ENCODE data around the gene HPSE2. TPM values are rescaled to one million over a fixed set of nuclear protein-coding genes. Genes with fewer than 3 reads are reported as not detected.
A peak's percentile ranks its signal among the peaks of the same experiment; 100 is the strongest.

The HPSE2 gene
- total RNA-seq, 1 experiment from 2014 or later, result 0.05 TPM

DNA sequence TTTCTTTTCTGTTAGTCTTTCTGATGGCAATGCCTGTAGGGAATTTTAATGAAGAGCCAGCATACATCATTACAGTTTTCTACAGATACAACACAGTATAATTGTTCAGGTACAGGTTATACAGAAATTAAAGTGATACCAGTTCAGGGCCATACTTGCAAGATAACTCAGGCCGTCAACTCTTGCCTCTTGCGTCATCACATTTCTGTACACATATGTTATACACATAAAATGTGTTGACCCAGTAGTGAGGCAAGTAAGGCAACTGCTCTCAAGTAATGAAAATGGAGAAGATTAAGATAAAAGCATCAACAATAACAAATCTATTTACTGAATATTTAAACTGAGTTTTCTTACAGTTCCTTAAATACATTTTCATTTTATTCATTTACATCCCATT lies 317.8 kb downstream of the HPSE2 start:
- H4K20me1 ChIP-seq (ENCODE audit: insufficient read depth), result no peaks in the 10 kb centered on the region
- H3K9me3 ChIP-seq (ENCODE audit: control insufficient read depth in 1 of 2, insufficient read depth in 1 of 2, low read depth in 1 of 2, low read length in 2 of 2), result no peaks in the 10 kb centered on the region
- intact Hi-C loops (cut with micrococcal nuclease), result no loop called here
- BruUV-seq (replicated peaks), result no TSS peak
- no peaks in the 10 kb centered on the region for H3K79me2 ChIP-seq (ENCODE audit: insufficient read depth, low read length)
- H3K4me3 ChIP-seq (replicated peaks in 1 of 2; ENCODE audit: low read depth in 1 of 2, low read length in 2 of 2), result no peak overlapping the region
- no peak overlapping the region for H3K27ac ChIP-seq (ENCODE audit: low read depth, low read length)
- TF ChIP-seq EGR1 (IDR thresholded peaks at IDR 0.05; ENCODE audit: low read depth) (no peak), ELF1 (IDR thresholded peaks at IDR 0.05; ENCODE audit: borderline replicate concordance, low read depth) (no peak)
- RAD21 ChIA-PET (ENCODE audit: low non-redundant PET in 1 of 2, low total read pairs in 2 of 2, uncharacterized antibody in 2 of 2, unreplicated experiment in 2 of 2), result no interaction called here
- H3K36me3 ChIP-seq (ENCODE audit: control insufficient read depth in 1 of 2, insufficient read depth in 2 of 2, low read length in 2 of 2), result no peaks in the 10 kb centered on the region
- ATAC-seq, result no peak
- DNase-seq (ENCODE audit: low read depth, low spot score), result no peak
- no peak overlapping the region for H3K9ac ChIP-seq (ENCODE audit: low read length)
- H3K9me2 ChIP-seq (ENCODE audit: insufficient read depth), result no peaks in the 10 kb centered on the region
- no peak overlapping the region for H2AFZ ChIP-seq (ENCODE audit: low read depth, low read length, poor library complexity, severe bottlenecking)
- POLR2A ChIA-PET, result no interaction called here
- CTCF ChIA-PET, result no interaction called here
- no peak overlapping the region for H3K4me2 ChIP-seq (ENCODE audit: low read length)
- H3K4me1 ChIP-seq (ENCODE audit: control insufficient read depth in 1 of 2, insufficient read depth in 2 of 2, low read length in 2 of 2), result no peaks in the 10 kb centered on the region
- H3K27me3 ChIP-seq (ENCODE audit: insufficient read depth, low read length), result peaks cover 13% of the 10 kb centered on the region

DNA sequence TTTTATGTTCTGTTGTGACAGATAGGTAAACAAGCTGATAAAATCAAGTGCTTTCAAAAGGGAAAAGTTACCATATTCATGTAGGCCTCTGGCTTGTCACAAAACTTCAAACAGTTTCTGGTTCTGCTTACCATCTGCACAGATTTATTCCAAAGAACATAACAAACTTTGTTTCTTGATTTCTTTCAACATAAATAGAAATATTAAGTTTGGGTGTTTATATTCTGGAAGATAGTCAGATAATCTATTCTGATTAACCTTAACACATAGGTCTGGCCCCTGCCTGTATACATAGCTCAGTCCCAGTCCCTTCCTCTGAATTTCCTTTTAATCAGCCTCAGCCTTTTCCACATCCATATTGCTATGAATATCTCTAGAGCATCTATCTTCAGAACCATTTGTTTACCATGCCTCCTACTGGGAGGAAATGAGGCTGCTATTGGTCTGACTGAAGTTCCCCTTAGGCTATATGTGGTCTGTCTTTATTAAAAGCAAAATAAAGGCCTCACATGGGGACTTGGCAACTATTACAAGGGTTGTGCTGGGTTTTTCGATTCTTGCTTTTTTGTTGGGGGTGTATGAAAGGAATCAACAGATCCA lies 319.0 kb downstream of the HPSE2 start:
- Histone ChIP-seq H2AFZ (ENCODE audit: low read depth, low read length, poor library complexity, severe bottlenecking) (no peak overlapping the region), H3K4me2 (ENCODE audit: low read length) (no peak overlapping the region), H3K79me2 (ENCODE audit: insufficient read depth, low read length) (no peaks in the 10 kb centered on the region), H3K27me3 (ENCODE audit: insufficient read depth, low read length) (peaks cover 13% of the 10 kb centered on the region), H3K9me3 (ENCODE audit: control insufficient read depth in 1 of 2, insufficient read depth in 1 of 2, low read depth in 1 of 2, low read length in 2 of 2) (no peaks in the 10 kb centered on the region), H3K9ac (ENCODE audit: low read length) (no peak overlapping the region), H3K9me2 (ENCODE audit: insufficient read depth) (no peaks in the 10 kb centered on the region), H3K27ac (ENCODE audit: low read depth, low read length) (no peak overlapping the region), H3K4me3 (replicated peaks in 1 of 2; ENCODE audit: low read depth in 1 of 2, low read length in 2 of 2) (no peak overlapping the region), H3K4me1 (ENCODE audit: control insufficient read depth in 1 of 2, insufficient read depth in 2 of 2, low read length in 2 of 2) (no peaks in the 10 kb centered on the region), H3K36me3 (ENCODE audit: control insufficient read depth in 1 of 2, insufficient read depth in 2 of 2, low read length in 2 of 2) (no peaks in the 10 kb centered on the region), H4K20me1 (ENCODE audit: insufficient read depth) (no peaks in the 10 kb centered on the region)
- ChIA-PET POLR2A (no interaction called here), RAD21 (ENCODE audit: low non-redundant PET in 1 of 2, low total read pairs in 2 of 2, uncharacterized antibody in 2 of 2, unreplicated experiment in 2 of 2) (no interaction called here), CTCF (no interaction called here)
- TF ChIP-seq, protein P1, sequence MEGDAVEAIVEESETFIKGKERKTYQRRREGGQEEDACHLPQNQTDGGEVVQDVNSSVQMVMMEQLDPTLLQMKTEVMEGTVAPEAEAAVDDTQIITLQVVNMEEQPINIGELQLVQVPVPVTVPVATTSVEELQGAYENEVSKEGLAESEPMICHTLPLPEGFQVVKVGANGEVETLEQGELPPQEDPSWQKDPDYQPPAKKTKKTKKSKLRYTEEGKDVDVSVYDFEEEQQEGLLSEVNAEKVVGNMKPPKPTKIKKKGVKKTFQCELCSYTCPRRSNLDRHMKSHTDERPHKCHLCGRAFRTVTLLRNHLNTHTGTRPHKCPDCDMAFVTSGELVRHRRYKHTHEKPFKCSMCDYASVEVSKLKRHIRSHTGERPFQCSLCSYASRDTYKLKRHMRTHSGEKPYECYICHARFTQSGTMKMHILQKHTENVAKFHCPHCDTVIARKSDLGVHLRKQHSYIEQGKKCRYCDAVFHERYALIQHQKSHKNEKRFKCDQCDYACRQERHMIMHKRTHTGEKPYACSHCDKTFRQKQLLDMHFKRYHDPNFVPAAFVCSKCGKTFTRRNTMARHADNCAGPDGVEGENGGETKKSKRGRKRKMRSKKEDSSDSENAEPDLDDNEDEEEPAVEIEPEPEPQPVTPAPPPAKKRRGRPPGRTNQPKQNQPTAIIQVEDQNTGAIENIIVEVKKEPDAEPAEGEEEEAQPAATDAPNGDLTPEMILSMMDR (IDR thresholded peaks at IDR 0.05 in 2 of 3, conservative IDR thresholded peaks at IDR 0.05 in 1 of 3; ENCODE audit: borderline replicate concordance in 1 of 3, insufficient read depth in 1 of 3, low read depth in 2 of 3, low read length in 2 of 3), result peak in 1 of 3 experiments; percentile 3; a peak in 1 of 6 replicates
- TF ChIP-seq YY1 (IDR thresholded peaks at IDR 0.05; ENCODE audit: extremely low read depth, insufficient replicate concordance, low read depth, low read length), result no peak
- BruUV-seq (replicated peaks), result no TSS peak
- DNase-seq (ENCODE audit: low read depth, low spot score) (no peak), ATAC-seq (0 out of 2 replicates have a peak, but pooled peaks have one; percentile 42)
- intact Hi-C loops (cut with micrococcal nuclease), result no loop called here

Measured in HCT116 (cell line).